Heart right ventricle (tissue), 16 donors: ENCODE results near the gene DCTN1. TPM values are rescaled to one million over a fixed set of nuclear protein-coding genes. Genes with fewer than 3 reads are reported as not detected.

Experiments used
- ATAC-seq, 8 donors: fragments of 200-7000 bp; cut with Tn5 transposase; one replicate each; pipeline ENCODE4 v1.9.1; 2020; ENCODE audit warnings: mild to moderate bottlenecking in 8 of 8, moderate library complexity in 8 of 8, moderate number of reproducible peaks in 1 of 8
- DNase-seq, 2 donors: peaks; one replicate each; pipeline ENCODE4 v3.0.0-alpha.2; 2020
- H3K27ac ChIP-seq, 10 donors: fragments of 200-600 bp; sonication (generic) in 2 of 10; one replicate each; pipeline versions ENCODE4 v1.5.0 to v1.8.0; 2020 to 2022; ENCODE audit warnings: mild to moderate bottlenecking in 3 of 10
- H3K27me3 ChIP-seq, 7 donors: fragments of 200-600 bp; one replicate each; pipeline ENCODE4 v1.8.0; 2021 to 2022; ENCODE audit warnings: mild to moderate bottlenecking in 2 of 7
- H3K36me3 ChIP-seq, 9 donors: fragments of 200-600 bp; sonication (generic) in 1 of 9; one replicate each; pipeline versions ENCODE4 v1.5.0 to v1.8.0; 2020 to 2022; ENCODE audit warnings: mild to moderate bottlenecking in 2 of 9
- H3K4me1 ChIP-seq, 9 donors: fragments of 200-600 bp; sonication (generic) in 1 of 9; one replicate each; pipeline versions ENCODE4 v1.5.0 to v1.8.0; 2020 to 2022; ENCODE audit warnings: mild to moderate bottlenecking in 4 of 9
- H3K4me3 ChIP-seq, 10 donors: fragments of 200-600 bp; sonication (generic) in 2 of 10; one replicate each; pipeline versions ENCODE4 v1.5.0 to v1.8.0; 2020 to 2022; ENCODE audit warnings: mild to moderate bottlenecking in 7 of 10, moderate library complexity in 2 of 10
- H3K9me3 ChIP-seq, 11 donors: fragments of 200-600 bp in 10 of 11; sonication (generic) in 2 of 11; one replicate each; pipeline versions ENCODE4 v1.5.0 to v1.8.0; 2013 to 2022; ENCODE audit warnings: mild to moderate bottlenecking in 2 of 11, control low read depth in 1 of 11, moderate library complexity in 1 of 11
- WGBS, 2 donors: extraction: QIAGEN DNeasy Blood & Tissue Kit; methylation state at CpG; one replicate each; pipeline ENCODE4 v1.1.7; 2013; ENCODE audit warnings: inconsistent platforms in 1 of 2; 5-methylcytosine and 5-hydroxymethylcytosine counted together
- intact Hi-C, 10 donors: fragments of 100-400 bp; cut with DNase I; formaldehyde crosslinking; loops; one replicate each; pipeline versions ENCODE4 v1.11.1 to v1.14.2; 2022
- polyA plus RNA-seq, 2 donors: library from polyadenylated mRNA; stranded (reverse); fragments of 200-250 nt; gene quantifications; one replicate each; pipeline ENCODE4 v1.2.3, GENCODE V29; 2013
- total RNA-seq, 10 donors: library from RNA; stranded (reverse); fragmentation: NEBNext Ultra II Directional in 3 of 10; extraction: Animal tissue kit (Norgen Biotek cat#: 25700) in 3 of 10; gene quantifications; one replicate each; pipeline versions ENCODE4 v1.2.1 to v1.2.4, GENCODE V29; 2021 to 2023
- TF ChIP-seq, protein P1 (sequence below), 9 donors: fragments of 200-600 bp; sonication (generic) in 2 of 9; IDR thresholded peaks; one replicate each; pipeline versions ENCODE4 v1.5.0 to v1.8.0; 2021 to 2022; ENCODE audit warnings: antibody characterized with exemption in 9 of 9, mild to moderate bottlenecking in 5 of 9, moderate library complexity in 1 of 9
- donor health status: Arrhythmogenic right ventricular cardiomyopathy.
- donor health status: ischemic (EF 13 %, LVEDD 7.1; RV severe dilation, severe dysfunction).
- donor health status: healthy with polysubstance abuse.
- donor health status: DM: no; HTN: yes; CAD: no.
- donor health status: DM: no; HTN: no; CAD: no.
- donor health status: ischemic (EF 25% LVEDD 6.9; RV normal size, moderate dysfunction).
- donor health status: ischemic (EF 25% LVEDD 5.7; RV mildly dilated, moderate dysfunction).
- donor health status: healthy.
- donor health status: DM: yes; HTN: yes; CAD: no.
- donor health status: Ischemic cardiomyopathy.
- donor health status: ischemic (EF 35%, LVEDD 5.7; RV mildly dilated, moderate dysfunction).
- donor health status: nonischemic (EF 11% LVEDD 7.7; RV severe dilation, severe dysfunction).
- donor health status: DM: yes; HTN: yes; CAD: no.
- donor health status: PGD.
- donor health status: ischemic (EF 29% LVEDD 5.4; RV normal size, mild dysfunction).
- donor health status: nonischemic (EF 23%, LVEDD 6.1; RV moderate dilation, normal function).

DCTN1 gene
- total and polyA plus RNA-seq, 12 donors: 123 to 285 (median 183) TPM

DNA sequence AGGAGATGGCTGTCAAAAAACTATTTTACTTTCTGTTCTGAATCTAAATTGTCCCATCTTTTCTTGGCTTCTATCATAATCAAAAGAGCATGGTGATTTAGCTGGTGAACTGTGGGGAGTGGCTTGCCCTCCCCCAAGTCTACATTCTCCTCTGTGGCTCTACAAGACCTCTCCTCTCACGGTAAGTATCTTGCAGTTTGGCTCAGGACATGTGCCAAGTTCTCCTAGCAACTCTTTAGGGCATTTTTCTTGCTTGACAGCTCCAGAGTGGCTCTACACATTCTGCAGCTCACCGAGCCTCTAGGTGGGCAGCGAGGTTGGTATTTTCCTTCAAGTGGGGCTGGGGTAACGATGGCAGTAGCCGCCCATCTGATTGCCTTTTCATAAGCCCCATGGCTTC is 66.0 kb downstream of the DCTN1 start:
- 74 to 82% methylated on average over 5 of the region's 5 CpGs for WGBS, 2 donors
- no peaks in the 10 kb centered on the region for H3K9me3 ChIP-seq
- H3K27me3 ChIP-seq: no peaks in the 10 kb centered on the region
- no peak overlapping the region for H3K4me3 ChIP-seq
- TF ChIP-seq, protein P1, sequence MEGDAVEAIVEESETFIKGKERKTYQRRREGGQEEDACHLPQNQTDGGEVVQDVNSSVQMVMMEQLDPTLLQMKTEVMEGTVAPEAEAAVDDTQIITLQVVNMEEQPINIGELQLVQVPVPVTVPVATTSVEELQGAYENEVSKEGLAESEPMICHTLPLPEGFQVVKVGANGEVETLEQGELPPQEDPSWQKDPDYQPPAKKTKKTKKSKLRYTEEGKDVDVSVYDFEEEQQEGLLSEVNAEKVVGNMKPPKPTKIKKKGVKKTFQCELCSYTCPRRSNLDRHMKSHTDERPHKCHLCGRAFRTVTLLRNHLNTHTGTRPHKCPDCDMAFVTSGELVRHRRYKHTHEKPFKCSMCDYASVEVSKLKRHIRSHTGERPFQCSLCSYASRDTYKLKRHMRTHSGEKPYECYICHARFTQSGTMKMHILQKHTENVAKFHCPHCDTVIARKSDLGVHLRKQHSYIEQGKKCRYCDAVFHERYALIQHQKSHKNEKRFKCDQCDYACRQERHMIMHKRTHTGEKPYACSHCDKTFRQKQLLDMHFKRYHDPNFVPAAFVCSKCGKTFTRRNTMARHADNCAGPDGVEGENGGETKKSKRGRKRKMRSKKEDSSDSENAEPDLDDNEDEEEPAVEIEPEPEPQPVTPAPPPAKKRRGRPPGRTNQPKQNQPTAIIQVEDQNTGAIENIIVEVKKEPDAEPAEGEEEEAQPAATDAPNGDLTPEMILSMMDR (IDR thresholded peaks at IDR 0.05): no peak
- H3K4me1 ChIP-seq: peaks cover 0 to 13% (median 0%) of the 10 kb centered on the region in 9 donors
- intact Hi-C loops: no loop called here
- ATAC-seq (no peak), DNase-seq (no peak)
- no peak overlapping the region for H3K27ac ChIP-seq
- H3K36me3 ChIP-seq: peaks cover 0 to 18% (median 0%) of the 10 kb centered on the region in 9 donors

DNA sequence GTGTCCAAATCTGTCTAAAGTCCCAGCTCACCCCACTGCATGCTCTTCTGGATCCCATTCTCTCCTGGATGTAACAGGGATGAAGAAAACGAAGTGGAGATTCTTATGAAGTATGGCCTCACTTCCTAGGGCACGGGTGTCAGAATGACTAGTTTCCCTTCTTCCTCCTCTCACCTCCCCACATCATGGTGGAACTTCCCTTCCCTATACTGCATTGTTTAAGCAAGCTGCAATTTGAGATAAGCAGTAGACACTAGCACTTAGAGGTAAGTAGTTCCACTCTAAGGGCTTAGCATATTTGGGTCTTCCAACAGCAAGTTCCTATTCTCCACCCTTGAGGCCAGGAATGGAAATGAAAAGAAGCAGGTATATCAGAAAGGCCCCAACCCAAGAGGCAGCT is 66.6 kb downstream of the DCTN1 start:
- Histone ChIP-seq H3K4me3 (no peak overlapping the region), H3K36me3 (peaks cover 0 to 18% (median 0%) of the 10 kb centered on the region in 9 donors), H3K27ac (no peak overlapping the region), H3K27me3 (no peaks in the 10 kb centered on the region), H3K9me3 (no peaks in the 10 kb centered on the region), H3K4me1 (peaks cover 0 to 13% (median 0%) of the 10 kb centered on the region in 9 donors)
- WGBS, 2 donors: 64 to 74% methylated on average over 2 of the region's 2 CpGs
- intact Hi-C loops: no loop called here
- TF ChIP-seq, protein P1 (IDR thresholded peaks at IDR 0.05): no peak
- no peak for ATAC-seq
- no peak for DNase-seq

DNA sequence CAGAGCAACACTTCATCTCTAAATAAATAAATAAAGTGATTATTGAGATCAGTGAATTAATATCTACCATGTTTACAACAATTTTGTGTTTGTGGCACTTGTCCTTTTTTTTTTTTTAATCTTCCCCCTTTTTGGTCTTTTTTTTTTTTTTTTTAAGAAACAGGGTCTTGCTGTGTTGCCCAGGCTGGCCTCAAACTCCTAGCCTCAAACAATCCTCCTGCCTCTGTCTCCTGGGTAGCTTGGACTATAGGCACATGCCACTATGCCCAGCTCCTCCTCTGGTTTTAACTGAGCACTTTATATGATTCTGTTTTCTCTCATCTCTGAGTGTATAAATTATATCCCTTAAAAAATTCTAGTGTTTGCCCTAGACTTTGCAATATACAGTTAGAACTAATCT is 67.2 kb downstream of the DCTN1 start:
- H3K27ac ChIP-seq: no peak overlapping the region
- H3K27me3 ChIP-seq: no peaks in the 10 kb centered on the region
- H3K4me3 ChIP-seq: no peak overlapping the region
- H3K36me3 ChIP-seq: peaks cover 0 to 18% (median 0%) of the 10 kb centered on the region in 9 donors
- H3K4me1 ChIP-seq: peaks cover 0 to 7% (median 0%) of the 10 kb centered on the region in 9 donors
- no peak for ATAC-seq
- intact Hi-C loops: no loop called here
- DNase-seq: no peak
- TF ChIP-seq, protein P1 (IDR thresholded peaks at IDR 0.05): no peak
- no peaks in the 10 kb centered on the region for H3K9me3 ChIP-seq

Other genes starting within 250 kb of the DCTN1 start
- gene BOLA3, start 232.4 kb downstream of the DCTN1 start, total RNA-seq: 100 to 1,000 TPM in 1 of 10 donors, 10 to 100 TPM in 9; 63.9 to 117 (median 82.3) TPM
- 100 to 1,000 TPM in 1 of 2 donors, 10 to 100 TPM in 1; 88.3 to 166 TPM for gene BOLA3, start 232.4 kb downstream of the DCTN1 start, polyA plus RNA-seq
- 10 to 100 TPM; 45.8 to 75.0 (median 58.2) TPM for gene MOB1A, start 201.4 kb downstream of the DCTN1 start, total RNA-seq
- 10 to 100 TPM; 14.2 to 16.5 TPM for gene MOB1A, start 201.4 kb downstream of the DCTN1 start, polyA plus RNA-seq
- gene MTHFD2, start 181.7 kb downstream of the DCTN1 start, total RNA-seq: 10 to 100 TPM; 12.4 to 32.6 (median 19.0) TPM
- 10 to 100 TPM; 17.0 to 30.0 TPM for gene MTHFD2, start 181.7 kb downstream of the DCTN1 start, polyA plus RNA-seq
- 1 to 10 TPM in 8 of 10 donors, under 1 TPM in 2; 0.82 to 4.6 (median 1.9) TPM for gene SLC4A5, start 36.9 kb downstream of the DCTN1 start, total RNA-seq
- 1 to 10 TPM in 1 of 2 donors, under 1 TPM in 1; 0.43 to 2.3 TPM for gene SLC4A5, start 36.9 kb downstream of the DCTN1 start, polyA plus RNA-seq
- 1 to 10 TPM in 5 of 10 donors, under 1 TPM in 5; 0.52 to 1.7 (median 0.99) TPM for gene C2orf81, start 41.3 kb upstream of the DCTN1 start, total RNA-seq
- gene C2orf81, start 41.3 kb upstream of the DCTN1 start, polyA plus RNA-seq: 1 to 10 TPM; 1.2 to 1.3 TPM
- gene WDR54, start 41.4 kb upstream of the DCTN1 start, total RNA-seq: 1 to 10 TPM; 1.1 to 6.7 (median 2.4) TPM
- gene WDR54, start 41.4 kb upstream of the DCTN1 start, polyA plus RNA-seq: 1 to 10 TPM; 2.9 to 8.7 TPM
- gene RTKN, start 61.6 kb upstream of the DCTN1 start, total RNA-seq: 10 to 100 TPM in 8 of 10 donors, 1 to 10 TPM in 2; 9.3 to 23.4 (median 14.9) TPM
- 10 to 100 TPM; 25.5 to 33.9 TPM for gene RTKN, start 61.6 kb upstream of the DCTN1 start, polyA plus RNA-seq
- gene INO80B, start 74.8 kb upstream of the DCTN1 start, total RNA-seq: 10 to 100 TPM in 9 of 10 donors, 1 to 10 TPM in 1; 8.9 to 22.0 (median 19.4) TPM
- 10 to 100 TPM; 29.6 to 40.7 TPM for gene INO80B, start 74.8 kb upstream of the DCTN1 start, polyA plus RNA-seq
- gene WBP1, start 78.1 kb upstream of the DCTN1 start, total RNA-seq: 10 to 100 TPM; 34.8 to 54.1 (median 45.8) TPM
- gene WBP1, start 78.1 kb upstream of the DCTN1 start, polyA plus RNA-seq: 10 to 100 TPM; 39.4 to 59.8 TPM
- gene MOGS, start 85.1 kb upstream of the DCTN1 start, total RNA-seq: 10 to 100 TPM; 12.1 to 28.3 (median 18.0) TPM
- gene MOGS, start 85.1 kb upstream of the DCTN1 start, polyA plus RNA-seq: 10 to 100 TPM; 25.6 to 30.4 TPM
- gene MRPL53, start 92.4 kb upstream of the DCTN1 start, total RNA-seq: 100 to 1,000 TPM; 136 to 188 (median 150) TPM
- 100 to 1,000 TPM in 1 of 2 donors, 10 to 100 TPM in 1; 92.3 to 123 TPM for gene MRPL53, start 92.4 kb upstream of the DCTN1 start, polyA plus RNA-seq
- 10 to 100 TPM in 1 of 10 donors, 1 to 10 TPM in 9; 2.3 to 11.7 (median 5.5) TPM for gene CCDC142, start 102.7 kb upstream of the DCTN1 start, total RNA-seq
- 10 to 100 TPM in 1 of 2 donors, 1 to 10 TPM in 1; 3.2 to 13.2 TPM for gene CCDC142, start 102.7 kb upstream of the DCTN1 start, polyA plus RNA-seq
- 10 to 100 TPM in 5 of 10 donors, 1 to 10 TPM in 5; 7.2 to 12.1 (median 9.4) TPM for gene TTC31, start 102.8 kb upstream of the DCTN1 start, total RNA-seq
- gene TTC31, start 102.8 kb upstream of the DCTN1 start, polyA plus RNA-seq: 10 to 100 TPM in 1 of 2 donors, 1 to 10 TPM in 1; 8.4 to 18.7 TPM
- gene LBX2, start 119.3 kb upstream of the DCTN1 start, total RNA-seq: 1 to 10 TPM in 2 of 10 donors, under 1 TPM in 6, not detected in 2; 0.17 to 1.5 (median 0.39) TPM
- gene LBX2, start 119.3 kb upstream of the DCTN1 start, polyA plus RNA-seq: under 1 TPM; 0.44 to 0.64 TPM
- gene PCGF1, start 127.4 kb upstream of the DCTN1 start, total RNA-seq: 10 to 100 TPM; 10.7 to 27.4 (median 14.9) TPM
- 10 to 100 TPM; 21.8 to 27.7 TPM for gene PCGF1, start 127.4 kb upstream of the DCTN1 start, polyA plus RNA-seq
- gene TLX2, start 134.1 kb upstream of the DCTN1 start, total RNA-seq: not detected
- gene TLX2, start 134.1 kb upstream of the DCTN1 start, polyA plus RNA-seq: not detected
- gene DQX1, start 145.9 kb upstream of the DCTN1 start, total RNA-seq: under 1 TPM in 1 of 10 donors, not detected in 9; 0.65 TPM
- under 1 TPM in 1 of 2 donors, not detected in 1; 0.03 TPM for gene DQX1, start 145.9 kb upstream of the DCTN1 start, polyA plus RNA-seq
- 10 to 100 TPM; 31.4 to 74.2 (median 38.2) TPM for gene AUP1, start 149.4 kb upstream of the DCTN1 start, total RNA-seq
- 100 to 1,000 TPM; 163 TPM for gene AUP1, start 149.4 kb upstream of the DCTN1 start, polyA plus RNA-seq
- gene HTRA2, start 149.6 kb upstream of the DCTN1 start, total RNA-seq: 10 to 100 TPM; 21.2 to 29.6 (median 24.9) TPM
- 10 to 100 TPM; 26.5 to 41.0 TPM for gene HTRA2, start 149.6 kb upstream of the DCTN1 start, polyA plus RNA-seq
- 1 to 10 TPM; 1.2 to 9.2 (median 2.4) TPM for gene LOXL3, start 173.6 kb upstream of the DCTN1 start, total RNA-seq
- 1 to 10 TPM; 2.9 to 3.4 TPM for gene LOXL3, start 173.6 kb upstream of the DCTN1 start, polyA plus RNA-seq
- 1 to 10 TPM; 1.9 to 7.7 (median 3.5) TPM for gene DOK1, start 174.4 kb upstream of the DCTN1 start, total RNA-seq
- gene DOK1, start 174.4 kb upstream of the DCTN1 start, polyA plus RNA-seq: 1 to 10 TPM; 3.1 to 5.9 TPM